IMR-90 (cell line): ENCODE measurements around the gene BRD1. TPM values are rescaled to one million over a fixed set of nuclear protein-coding genes. Genes with fewer than 3 reads are reported as not detected.

ENCODE experiments used
- ATAC-seq: fragments of 200-7000 bp; cut with Tn5 transposase; 2 replicates; pipeline ENCODE4 v1.9.1; 2020; ENCODE audit warnings: low read depth, mild to moderate bottlenecking, moderate library complexity
- BruUV-seq: library from RNA; stranded (reverse); fragments of 400-500 nt; replicated peaks from 2 replicates; lab custom pipeline; 2021; lab: Mats Ljungman, UMichigan
- CTCF ChIA-PET: fragments of 300-600 bp; formaldehyde crosslinking; extraction: SDS; loops from one replicate; lab custom pipeline; 2021; ENCODE audit warnings: antibody characterized with exemption; lab: Yijun Ruan, JAX
- POLR2A ChIA-PET: fragments of 300-600 bp; sonication (Branson Sonifier 250); formaldehyde crosslinking; loops from one replicate; lab custom pipeline; 2022; ENCODE audit warnings: antibody characterized with exemption; ENCODE audit not compliant: unreplicated experiment; lab: Charles Lee
- DNase-seq: peaks from one replicate; pipeline ENCODE4 v3.0.0; 2013
- H2AFZ ChIP-seq: replicated peaks from 2 replicates; pipeline ENCODE3; 2013; ENCODE audit warnings: low read length, mild to moderate bottlenecking; ENCODE audit not compliant: poor library complexity
- H2AK5ac ChIP-seq: 2 replicates; pipeline ENCODE4 v1.6.1; 2013; ENCODE audit warnings: low read depth, low read length, inconsistent platforms
- H2AK9ac ChIP-seq: replicated peaks from 2 replicates; pipeline ENCODE3; 2013; ENCODE audit warnings: mild to moderate bottlenecking, low read depth, low read length, moderate library complexity; ENCODE audit not compliant: poor library complexity
- H2BK120ac ChIP-seq: 2 replicates; pipeline ENCODE4 v1.6.1; 2013; ENCODE audit warnings: low read depth, low read length, inconsistent platforms
- H2BK15ac ChIP-seq: 3 replicates; pipeline ENCODE4 v1.6.1; 2013; ENCODE audit warnings: low read depth, low read length, inconsistent platforms
- H2BK20ac ChIP-seq: 2 replicates; pipeline ENCODE4 v1.6.1; 2013; ENCODE audit warnings: low read depth, mild to moderate bottlenecking, inconsistent platforms, low read length, moderate library complexity
- H2BK5ac ChIP-seq: 2 replicates; pipeline ENCODE4 v1.6.1; 2013; ENCODE audit warnings: mild to moderate bottlenecking, low read depth, low read length, inconsistent platforms; ENCODE audit not compliant: poor library complexity, severe bottlenecking
- H3K14ac ChIP-seq: replicated peaks from 2 replicates; pipeline ENCODE4 v1.6.1; 2013; ENCODE audit warnings: low read depth, low read length, inconsistent platforms
- H3K18ac ChIP-seq: 2 replicates; pipeline ENCODE4 v1.6.1; 2013; ENCODE audit warnings: low read depth, low read length, control low read depth
- H3K23ac ChIP-seq: 2 replicates; pipeline ENCODE4 v1.6.1; 2013; ENCODE audit warnings: low read depth, low read length, inconsistent platforms
- H3K27ac ChIP-seq: 2 replicates; pipeline ENCODE4 v1.5.1; 2013; ENCODE audit warnings: mild to moderate bottlenecking, control low read depth, low read length; ENCODE audit not compliant: insufficient read depth
- H3K27me3 ChIP-seq: 2 replicates; pipeline ENCODE4 v1.6.1; 2013; ENCODE audit warnings: low read length; ENCODE audit not compliant: control insufficient read depth, insufficient read depth
- H3K36me3 ChIP-seq: 2 replicates; pipeline ENCODE4 v1.6.1; 2013; ENCODE audit warnings: low read length, mixed read lengths; ENCODE audit not compliant: control insufficient read depth, insufficient read depth
- H3K4ac ChIP-seq: 2 replicates; pipeline ENCODE4 v1.6.1; 2013; ENCODE audit warnings: low read depth, low read length, inconsistent platforms
- H3K4me1 ChIP-seq: 2 replicates; pipeline ENCODE4 v1.6.1; 2013; ENCODE audit warnings: low read length, mixed read lengths; ENCODE audit not compliant: control insufficient read depth, insufficient read depth
- H3K4me2 ChIP-seq: 2 replicates; pipeline ENCODE4 v1.6.1; 2013; ENCODE audit warnings: low read depth, mild to moderate bottlenecking, control low read depth, low read length, moderate library complexity
- H3K4me3 ChIP-seq: 2 replicates; pipeline ENCODE4 v1.5.1; 2013; ENCODE audit warnings: low read depth, mild to moderate bottlenecking, control low read depth, low read length, moderate library complexity; ENCODE audit not compliant: insufficient read depth
- H3K56ac ChIP-seq: 2 replicates; pipeline ENCODE4 v1.6.1; 2013; ENCODE audit warnings: low read length, inconsistent platforms; ENCODE audit not compliant: insufficient read depth; ENCODE audit errors: extremely low read depth
- H3K79me1 ChIP-seq, 2 experiments: 2 replicates each; pipeline ENCODE4 v1.6.1; 2013; ENCODE audit warnings: low read length in 2 of 2, inconsistent platforms in 1 of 2, low read depth in 1 of 2
- H3K9ac ChIP-seq: 2 replicates; pipeline ENCODE4 v1.6.1; 2013; ENCODE audit warnings: low read depth, low read length, control low read depth
- H3K9me1 ChIP-seq: 2 replicates; pipeline ENCODE4 v1.6.1; 2013; ENCODE audit warnings: low read length, inconsistent platforms; ENCODE audit not compliant: insufficient read depth
- H3K9me3 ChIP-seq: 2 replicates; pipeline ENCODE4 v1.6.1; 2013; ENCODE audit warnings: low read length; ENCODE audit not compliant: control insufficient read depth, insufficient read depth
- H4K20me1 ChIP-seq: 2 replicates; pipeline ENCODE4 v1.6.1; 2013; ENCODE audit warnings: low read length, inconsistent platforms; ENCODE audit not compliant: insufficient read depth
- H4K5ac ChIP-seq: 2 replicates; pipeline ENCODE4 v1.6.1; 2013; ENCODE audit warnings: mild to moderate bottlenecking, low read depth, low read length, control low read depth
- H4K8ac ChIP-seq, 2 experiments: 2 replicates each; pipeline ENCODE4 v1.6.1; 2013; ENCODE audit warnings: low read depth in 2 of 2, low read length in 2 of 2, control low read depth in 1 of 2, inconsistent platforms in 1 of 2
- H4K91ac ChIP-seq: 2 replicates; pipeline ENCODE4 v1.6.1; 2013; ENCODE audit warnings: low read depth, low read length, inconsistent platforms; ENCODE audit not compliant: insufficient read depth
- BHLHE40 ChIP-seq: fragments of 150-350 bp; IDR thresholded peaks from 2 replicates; pipeline ENCODE4 v1.6.1; 2016; ENCODE audit warnings: mild to moderate bottlenecking, low read depth, low read length
- CEBPB ChIP-seq: IDR thresholded peaks from 2 replicates; pipeline ENCODE4 v1.6.1; 2012; ENCODE audit warnings: low read depth, low read length, improper control_type of control experiment
- FOS ChIP-seq: fragments of 150-350 bp; IDR thresholded peaks from 2 replicates; pipeline ENCODE4 v1.6.1; 2016; ENCODE audit warnings: low read depth, low read length
- MAFK ChIP-seq: IDR thresholded peaks from 2 replicates; pipeline ENCODE4 v1.6.1; 2012; ENCODE audit warnings: low read depth, low read length, improper control_type of control experiment
- MAZ ChIP-seq: IDR thresholded peaks from 2 replicates; pipeline ENCODE4 v1.6.1; 2012; ENCODE audit warnings: low read depth, mild to moderate bottlenecking, low read length, improper control_type of control experiment, moderate library complexity, borderline replicate concordance
- MXI1 ChIP-seq: IDR thresholded peaks from 2 replicates; pipeline ENCODE4 v1.6.1; 2012; ENCODE audit warnings: low read depth, mild to moderate bottlenecking, low read length, moderate library complexity, borderline replicate concordance
- RAD21 ChIP-seq: IDR thresholded peaks from 2 replicates; pipeline ENCODE4 v1.6.1; 2012; ENCODE audit warnings: low read length, improper control_type of control experiment
- RCOR1 ChIP-seq: IDR thresholded peaks from 2 replicates; pipeline ENCODE4 v1.6.1; 2012; ENCODE audit warnings: mild to moderate bottlenecking, low read length, improper control_type of control experiment; ENCODE audit not compliant: insufficient replicate concordance
- RFX5 ChIP-seq: IDR thresholded peaks from 2 replicates; pipeline ENCODE4 v1.8.0; 2012; ENCODE audit warnings: low read depth, mild to moderate bottlenecking, low read length, moderate library complexity
- WGBS, 2 experiments: methylation state at CpG; one replicate each; pipeline versions ENCODE4 v1.1.5 to v1.1.7; 2013; ENCODE audit warnings: missing lambda C conversion rate in 2 of 2; ENCODE audit not compliant: insufficient read length in 1 of 2; ENCODE audit errors: extremely low coverage in 2 of 2; 5-methylcytosine and 5-hydroxymethylcytosine counted together
- dilution Hi-C: fragments of 300-500 bp; cut with HindIII; formaldehyde crosslinking; loops from one replicate; pipeline ENCODE4 v1.14.3; 2018; ENCODE audit warnings: low sequenced_read_pairs; ENCODE audit not compliant: unreplicated experiment
- in situ Hi-C: fragments of 300-500 bp; cut with MboI; formaldehyde crosslinking; loops from 3 replicates; pipeline ENCODE4 v1.14.3; 2019; ENCODE audit warnings: low sequenced_read_pairs, inconsistent platforms, mixed read lengths
- intact Hi-C: fragments of 100-400 bp; cut with micrococcal nuclease; formaldehyde crosslinking; loops from 2 replicates; pipeline ENCODE4 v1.10.0; 2022
- polyA plus RNA-seq, 3 experiments: library from polyadenylated mRNA; depleted of rRNA; stranded (reverse); fragments of >200 nt; gene quantifications; 2 replicates each; pipeline ENCODE4 v1.2.3, GENCODE V29; 2012; ENCODE audit warnings: low replicate concordance in 1 of 3
- total RNA-seq: library from RNA; depleted of rRNA; stranded (reverse); fragments of >200 nt; gene quantifications from 2 replicates; pipeline ENCODE4 v1.2.3, GENCODE V29; 2012
- TF ChIP-seq, protein P1 (sequence below): fragments of 150-350 bp; IDR thresholded peaks from 2 replicates; pipeline ENCODE4 v1.6.1; 2016; ENCODE audit warnings: low read depth, mild to moderate bottlenecking, low read length, moderate library complexity, borderline replicate concordance
- TF ChIP-seq, protein P2 (sequence below): fragments of 150-350 bp; IDR thresholded peaks from 2 replicates; pipeline ENCODE4 v1.6.1; 2017; ENCODE audit warnings: mild to moderate bottlenecking, antibody characterized with exemption, low read length, low read depth

The BRD1 gene
- total and polyA plus RNA-seq, 2 of the 4 experiments (the other 2 are of a cell fraction): 10.0 to 10.6 TPM

DNA sequence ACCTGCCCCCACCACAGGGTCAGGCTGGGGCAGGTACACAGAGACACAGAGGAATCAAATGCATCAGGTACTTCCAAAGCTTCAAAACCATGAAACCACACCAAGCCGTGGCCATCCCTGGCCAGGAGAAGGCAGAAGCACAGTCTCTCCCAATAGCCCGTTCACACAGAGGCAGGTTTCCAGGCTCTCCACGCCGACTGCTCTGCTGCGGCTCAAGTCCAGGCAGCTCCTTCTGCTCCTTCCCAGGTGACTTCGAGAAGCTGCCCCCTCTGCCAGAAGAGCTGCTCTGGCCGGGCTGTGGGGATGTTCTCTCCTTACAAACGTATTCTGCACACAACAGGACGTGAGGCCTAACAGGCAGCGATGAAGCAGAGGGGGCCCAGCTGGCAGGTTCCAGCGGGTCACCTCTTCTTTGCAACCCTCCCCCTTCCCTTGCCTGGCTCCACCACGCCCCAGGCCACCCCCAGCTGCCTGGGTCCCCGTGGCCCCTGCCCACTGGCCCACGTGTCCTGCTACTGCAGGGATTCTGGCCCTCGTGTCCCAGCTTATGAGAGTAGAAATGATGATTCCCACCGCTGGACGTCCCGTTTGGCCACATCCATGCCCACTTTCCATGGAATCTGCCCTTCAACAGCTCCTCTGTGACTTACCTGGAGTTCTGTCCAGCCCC lies 26.1 kb downstream of the BRD1 start:
- no peaks in the 10 kb centered on the region; the same call in 1 of the 2 replicates for H3K9me1 ChIP-seq
- H3K79me1 ChIP-seq: peaks cover 9 to 62% of the 10 kb centered on the region in 2 experiments
- H2BK15ac ChIP-seq: no peak overlapping the region
- no peak overlapping the region for H3K4me3 ChIP-seq
- H2AK9ac ChIP-seq: no peak overlapping the region
- no peaks in the 10 kb centered on the region for H3K27me3 ChIP-seq
- H3K56ac ChIP-seq: no peak overlapping the region
- no peak overlapping the region for H2BK5ac ChIP-seq
- H3K27ac ChIP-seq: no peak overlapping the region
- H4K20me1 ChIP-seq: peaks cover 95% of the 10 kb centered on the region
- H2BK20ac ChIP-seq: no peak overlapping the region
- ChIA-PET POLR2A (no interaction called here), CTCF (no interaction called here)
- H3K36me3 ChIP-seq: peaks cover 62% of the 10 kb centered on the region
- H3K23ac ChIP-seq: no peak overlapping the region
- no peak overlapping the region for H3K4me2 ChIP-seq
- H2BK120ac ChIP-seq: no peak overlapping the region
- in situ Hi-C loops (loop anchor here (25.0 kb wide), 2 partner anchors 111 to 411 kb away; partner anchors contain the start of genes ALG12, CRELD2 and SELENOO), intact Hi-C loops (no loop called here), dilution Hi-C loops (no loop called here)
- TF ChIP-seq CEBPB (no peak), MXI1 (no peak), RFX5 (no peak), FOS (no peak), MAFK (no peak), RAD21 (no peak), MAZ (no peak), RCOR1 (no peak), BHLHE40 (no peak)
- TF ChIP-seq, protein P1, sequence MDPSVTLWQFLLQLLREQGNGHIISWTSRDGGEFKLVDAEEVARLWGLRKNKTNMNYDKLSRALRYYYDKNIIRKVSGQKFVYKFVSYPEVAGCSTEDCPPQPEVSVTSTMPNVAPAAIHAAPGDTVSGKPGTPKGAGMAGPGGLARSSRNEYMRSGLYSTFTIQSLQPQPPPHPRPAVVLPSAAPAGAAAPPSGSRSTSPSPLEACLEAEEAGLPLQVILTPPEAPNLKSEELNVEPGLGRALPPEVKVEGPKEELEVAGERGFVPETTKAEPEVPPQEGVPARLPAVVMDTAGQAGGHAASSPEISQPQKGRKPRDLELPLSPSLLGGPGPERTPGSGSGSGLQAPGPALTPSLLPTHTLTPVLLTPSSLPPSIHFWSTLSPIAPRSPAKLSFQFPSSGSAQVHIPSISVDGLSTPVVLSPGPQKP: no peak
- TF ChIP-seq, protein P2, sequence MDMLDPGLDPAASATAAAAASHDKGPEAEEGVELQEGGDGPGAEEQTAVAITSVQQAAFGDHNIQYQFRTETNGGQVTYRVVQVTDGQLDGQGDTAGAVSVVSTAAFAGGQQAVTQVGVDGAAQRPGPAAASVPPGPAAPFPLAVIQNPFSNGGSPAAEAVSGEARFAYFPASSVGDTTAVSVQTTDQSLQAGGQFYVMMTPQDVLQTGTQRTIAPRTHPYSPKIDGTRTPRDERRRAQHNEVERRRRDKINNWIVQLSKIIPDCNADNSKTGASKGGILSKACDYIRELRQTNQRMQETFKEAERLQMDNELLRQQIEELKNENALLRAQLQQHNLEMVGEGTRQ: no peak
- DNase-seq (no peak), ATAC-seq (no peak)
- no peak overlapping the region for H4K8ac ChIP-seq
- H3K4me1 ChIP-seq: no peaks in the 10 kb centered on the region
- no peak overlapping the region for H3K4ac ChIP-seq
- BruUV-seq: no TSS peak
- H3K18ac ChIP-seq: no peak overlapping the region
- H3K9me3 ChIP-seq: no peaks in the 10 kb centered on the region
- H3K9ac ChIP-seq: no peak overlapping the region
- no peak overlapping the region for H3K14ac ChIP-seq
- 80% methylated on average over 4 of the region's 18 CpGs; no CpG with 5 or more reads in 1 of the 2 experiments for WGBS, 2 experiments
- H4K91ac ChIP-seq: no peak overlapping the region
- no peak overlapping the region for H2AK5ac ChIP-seq
- no peak overlapping the region for H4K5ac ChIP-seq
- no peak overlapping the region for H2AFZ ChIP-seq
